Esophagus mucosa (tissue), 1 donor: ENCODE data around the gene SLC10A6. TPM values are rescaled to one million over a fixed set of nuclear protein-coding genes. Genes with fewer than 3 reads are reported as not detected.

ENCODE experiments used
- ATAC-seq: fragments of 200-7000 bp; cut with Tn5 transposase; one replicate; pipeline ENCODE4 v1.9.1; 2020
- total RNA-seq: library from RNA; stranded (reverse); gene quantifications from one replicate; pipeline ENCODE4 v1.2.4, GENCODE V29; 2023
- donor health status: DM: yes; HTN: yes; CAD: no.

The SLC10A6 gene
- total RNA-seq, 1 donor from 2014 or later, result 21.2 TPM

- ATAC-seq, result no peak
Observed at GRCh38 chr4:86847571-86847970, 1.6 kb downstream of the SLC10A6 start.

GRCh38 chr4:86846921-86847320 is 2.3 kb downstream of the SLC10A6 start:
- no peak for ATAC-seq

DNA sequence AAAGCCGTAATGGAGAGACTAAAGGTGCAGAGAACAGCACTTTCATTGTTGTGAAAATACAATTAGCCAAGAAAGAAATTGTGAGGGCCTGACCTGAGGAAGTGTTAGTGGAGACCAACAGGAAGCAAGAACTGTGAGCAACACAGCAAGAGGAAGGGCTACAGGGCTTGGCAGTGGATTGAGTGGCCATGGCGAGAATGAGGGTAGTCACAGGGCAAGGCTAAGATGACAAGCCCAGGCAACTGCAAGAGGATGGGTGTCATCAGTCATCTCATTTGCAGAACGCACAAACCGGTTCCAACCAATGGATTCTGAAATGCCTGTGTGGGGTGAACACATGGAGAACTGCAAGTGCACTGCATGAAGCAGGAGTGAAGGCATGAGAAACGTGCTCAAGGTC is 3.6 kb downstream of the SLC10A6 start:
- ATAC-seq, result peak; percentile 89

DNA sequence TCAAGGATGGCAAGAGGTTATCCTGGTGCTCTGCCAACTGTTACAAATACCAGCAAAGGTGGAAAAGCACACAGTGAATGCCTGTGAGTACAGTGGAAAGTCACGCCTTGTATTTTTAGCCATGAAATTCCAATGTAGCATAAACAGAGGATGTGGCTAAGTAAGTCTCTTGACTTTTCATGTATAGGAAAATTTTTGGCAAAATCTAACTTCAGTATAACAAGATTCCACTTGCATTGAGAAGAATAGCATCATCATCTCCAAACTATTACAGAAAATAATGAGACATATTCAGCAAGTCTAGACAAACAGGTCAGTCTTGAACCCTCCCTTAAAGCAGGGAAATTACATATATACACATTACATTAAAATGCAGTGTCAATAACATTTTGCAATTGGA is 7.9 kb downstream of the SLC10A6 start:
- peak; percentile 69 for ATAC-seq

DNA sequence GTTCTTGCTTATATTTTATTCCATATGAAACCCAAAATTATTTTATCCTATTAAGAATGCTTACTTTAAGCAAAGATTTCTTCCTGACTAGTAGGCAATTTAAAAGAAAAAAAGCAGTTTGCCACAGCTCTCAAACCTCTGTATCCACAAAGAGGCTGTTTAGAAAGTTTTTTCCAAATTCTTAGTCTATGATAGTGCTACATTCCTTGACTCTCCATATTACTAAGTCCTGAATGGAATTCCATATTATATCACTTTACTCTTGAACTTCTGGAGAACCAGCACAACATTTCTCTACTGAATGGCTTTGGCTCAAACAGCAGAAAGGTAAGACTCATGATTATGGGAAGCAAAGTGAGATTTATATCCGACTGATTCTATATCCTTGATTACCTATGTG is 8.3 kb downstream of the SLC10A6 start:
- no peak for ATAC-seq

DNA sequence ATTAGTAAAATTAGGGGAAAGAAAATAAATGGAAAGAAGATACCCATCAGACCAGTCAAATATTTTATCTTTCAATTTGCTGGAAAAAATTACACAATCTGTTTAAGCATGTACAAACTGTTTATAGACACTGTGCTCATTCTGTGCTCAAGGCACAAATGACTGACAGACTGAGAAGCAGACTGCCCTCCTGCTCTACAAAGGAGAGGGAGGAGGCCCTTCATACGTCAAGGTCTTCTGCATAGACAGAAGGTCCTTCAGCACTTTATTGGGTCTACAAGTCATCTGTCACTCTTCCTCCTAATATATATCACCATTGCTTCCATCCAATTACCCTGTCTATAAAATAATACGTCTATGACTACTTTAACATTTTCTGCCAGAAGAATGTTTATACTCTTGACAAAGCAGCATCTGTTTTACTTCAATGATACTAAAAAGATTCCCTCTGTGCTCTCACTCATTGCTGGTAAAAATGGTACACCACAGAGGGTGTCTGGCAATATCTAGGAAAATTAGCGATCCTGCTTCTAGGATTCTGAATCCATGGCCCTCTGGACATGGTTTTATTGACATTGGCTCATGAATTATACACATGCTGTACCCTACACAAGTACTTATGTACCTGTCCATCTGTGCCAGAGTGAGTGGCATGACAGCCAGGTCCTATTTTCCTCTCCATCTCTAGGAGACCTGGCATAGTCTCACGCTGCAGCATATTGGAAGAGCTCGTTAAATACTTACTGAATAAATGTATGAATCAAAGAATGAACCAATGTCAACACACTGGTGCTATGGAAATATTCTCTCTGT is 11.3 kb downstream of the SLC10A6 start:
- no peak for ATAC-seq

GRCh38 chr4:86835677-86836076 is 13.5 kb downstream of the SLC10A6 start:
- no peak for ATAC-seq

- ATAC-seq, result no peak
Observed at GRCh38 chr4:86834901-86835300, 14.3 kb downstream of the SLC10A6 start.

GRCh38 chr4:86833615-86834014 is 15.6 kb downstream of the SLC10A6 start:
- ATAC-seq, result no peak

GRCh38 chr4:86831262-86832130 is 17.7 kb downstream of the SLC10A6 start:
- peak; percentile 94 for ATAC-seq

DNA sequence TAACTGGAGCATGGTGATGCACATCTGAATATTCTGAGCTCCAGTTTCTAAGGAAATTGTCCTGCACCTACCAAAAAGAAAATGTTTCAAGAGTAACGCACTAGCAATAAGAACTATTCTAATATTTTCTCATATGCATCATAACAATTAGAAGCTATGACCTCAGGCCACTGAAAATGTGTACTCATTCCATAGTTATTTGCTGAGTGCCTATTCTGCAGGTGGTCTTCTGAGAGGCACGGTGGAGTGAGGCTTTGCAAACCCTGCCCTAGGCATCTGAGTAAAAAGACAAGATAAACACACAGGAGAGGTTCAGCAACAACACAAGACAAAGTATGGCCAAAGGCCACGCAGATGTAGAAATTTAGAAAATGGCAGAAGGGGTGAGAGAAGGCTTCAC is 23.7 kb downstream of the SLC10A6 start:
- ATAC-seq, result no peak

DNA sequence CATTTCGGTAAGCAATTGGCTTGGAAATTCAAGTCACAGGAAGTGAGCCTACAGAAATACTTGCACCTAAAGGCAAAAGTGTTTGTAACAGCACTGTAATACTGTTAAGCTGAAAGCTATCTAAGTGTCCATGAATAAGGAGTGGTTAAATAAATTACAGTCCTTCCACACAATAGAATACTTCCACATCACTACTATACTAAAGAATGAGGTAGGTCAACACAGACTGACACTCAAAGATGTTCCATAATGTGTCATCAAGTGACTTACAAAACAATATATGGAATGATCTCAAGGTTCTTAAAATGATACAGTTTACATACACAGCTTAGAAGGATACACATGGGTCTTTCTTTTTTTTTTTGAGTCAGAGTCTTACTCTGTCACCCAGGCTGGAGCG is 27.0 kb downstream of the SLC10A6 start:
- peak; percentile 69 for ATAC-seq

- ATAC-seq, result no peak
Observed at GRCh38 chr4:86821151-86821550, 28.0 kb downstream of the SLC10A6 start.

DNA sequence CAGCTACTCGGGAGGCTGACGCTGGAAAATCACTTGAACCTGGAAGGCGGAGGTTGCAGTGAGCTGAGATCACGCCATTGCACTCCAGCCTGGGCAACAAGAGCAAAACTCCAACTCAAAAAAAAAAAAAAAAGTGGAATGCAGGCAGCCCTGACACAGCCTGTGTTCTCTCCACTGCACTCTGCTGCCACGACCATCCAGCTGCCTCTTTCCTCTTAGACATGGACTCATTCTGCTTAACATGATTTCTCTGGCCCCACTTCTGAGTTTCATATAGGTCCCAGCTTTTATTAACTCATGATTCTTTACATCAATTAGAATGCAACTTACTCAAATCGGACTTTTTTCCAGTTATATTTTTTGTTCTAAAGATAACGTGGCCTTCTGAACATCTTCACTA is 29.6 kb downstream of the SLC10A6 start:
- no peak for ATAC-seq

GRCh38 chr4:86818841-86819240 is 30.3 kb downstream of the SLC10A6 start:
- ATAC-seq, result no peak

- ATAC-seq, result no peak
Observed at GRCh38 chr4:86818211-86818610, 31.0 kb downstream of the SLC10A6 start.

- no peak for ATAC-seq
Observed at GRCh38 chr4:86816501-86817273, 32.5 kb downstream of the SLC10A6 start.

- ATAC-seq, result no peak
Observed at GRCh38 chr4:86815653-86816052, 33.5 kb downstream of the SLC10A6 start.

GRCh38 chr4:86810847-86811246 is 38.3 kb downstream of the SLC10A6 start:
- no peak for ATAC-seq

GRCh38 chr4:86809809-86810208 is 39.4 kb downstream of the SLC10A6 start:
- ATAC-seq, result peak; percentile 20

GRCh38 chr4:86791126-86791525 is 58.1 kb downstream of the SLC10A6 start:
- ATAC-seq, result no peak

DNA sequence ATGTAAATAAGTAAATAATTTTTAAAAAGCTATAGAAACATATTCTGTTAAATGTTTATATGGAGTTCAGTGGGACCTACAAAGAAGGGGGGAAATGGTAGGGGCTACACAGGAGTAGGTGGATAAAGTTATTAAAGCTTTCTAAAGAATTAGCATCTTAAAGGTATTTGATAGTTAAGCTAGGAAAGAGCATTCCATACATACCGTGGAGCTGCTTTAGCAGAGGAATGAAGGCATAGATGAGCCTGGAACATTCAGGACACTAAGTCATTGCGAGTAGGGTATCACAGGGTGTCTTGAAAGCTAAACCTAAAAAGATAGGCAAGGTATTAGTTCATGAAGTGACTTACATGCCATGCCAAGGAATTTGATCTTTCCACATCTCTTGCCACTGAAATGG is 60.4 kb downstream of the SLC10A6 start:
- ATAC-seq, result no peak

GRCh38 chr4:86778175-86778574 is 71.0 kb downstream of the SLC10A6 start:
- no peak for ATAC-seq
